SK-N-SH treated with all-trans-retinoic acid at 6 μM for 48 hours (cell line): Measurements from ENCODE around the gene PFKP.

Experiments used
- CSDC2 ChIP-seq: fragments of 250-450 bp; sonication (Bioruptor Pico); IDR thresholded peaks from 2 replicates; pipeline ENCODE4 v1.5.0; 2020; ENCODE audit warnings: mild to moderate bottlenecking, moderate library complexity
- ESRRG ChIP-seq: fragments of 250-450 bp; sonication (Bioruptor Pico); IDR thresholded peaks from 2 replicates; pipeline ENCODE4 v1.6.1; 2021; ENCODE audit warnings: mild to moderate bottlenecking
- RARB ChIP-seq: fragments of 250-450 bp; sonication (Bioruptor Pico); IDR thresholded peaks from 2 replicates; pipeline ENCODE4 v1.8.0; 2021; ENCODE audit warnings: mild to moderate bottlenecking, moderate library complexity
- TOX ChIP-seq: fragments of 250-450 bp; sonication (Bioruptor Pico); IDR thresholded peaks from 2 replicates; pipeline ENCODE4 v1.8.0; 2021; ENCODE audit warnings: mild to moderate bottlenecking, moderate library complexity, borderline replicate concordance
- ZFP3 ChIP-seq: fragments of 250-450 bp; sonication (Bioruptor Pico); IDR thresholded peaks from 2 replicates; pipeline ENCODE4 v1.5.0; 2020; ENCODE audit warnings: mild to moderate bottlenecking, moderate library complexity
- ZNF8 ChIP-seq: fragments of 450-650 bp; formaldehyde crosslinking; IDR thresholded peaks from 2 replicates; pipeline ENCODE4 v1.5.0; 2020; ENCODE audit warnings: mild to moderate bottlenecking, moderate library complexity
- TF ChIP-seq, protein P1 (sequence below): fragments of 250-450 bp; sonication (Bioruptor Pico); IDR thresholded peaks from 2 replicates; pipeline ENCODE4 v1.5.0; 2020; ENCODE audit warnings: mild to moderate bottlenecking, moderate library complexity
- TF ChIP-seq, protein P2 (sequence below): fragments of 250-450 bp; sonication (Bioruptor Pico); IDR thresholded peaks from 2 replicates; pipeline ENCODE4 v1.8.0; 2020; ENCODE audit warnings: mild to moderate bottlenecking, moderate library complexity, borderline replicate concordance

DNA sequence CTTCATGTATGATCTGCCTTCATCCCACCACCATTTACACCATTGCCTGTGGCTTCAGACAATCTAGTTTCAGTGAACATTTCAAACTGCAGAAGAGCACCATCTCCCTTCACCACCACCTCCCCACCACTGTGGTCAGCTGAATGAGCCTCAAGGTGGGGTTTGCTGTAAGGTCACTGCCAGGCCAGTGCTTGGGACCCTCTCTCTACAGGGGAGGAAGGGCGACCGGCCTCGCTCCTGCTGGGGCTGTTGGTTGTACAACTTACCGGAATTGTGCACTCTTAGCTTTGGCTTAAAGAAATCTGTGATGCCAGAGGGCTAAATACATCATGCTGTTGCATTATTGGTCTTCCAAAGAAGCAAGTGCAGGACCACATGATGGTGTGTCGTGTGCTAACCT lies 26.6 kb downstream of the PFKP start:
- TF ChIP-seq ZNF8 (CRISPR knock-in tag) (no peak), RARB (no peak), ZFP3 (no peak), TOX (CRISPR knock-in tag) (no peak), CSDC2 (CRISPR knock-in tag) (no peak), ESRRG (CRISPR knock-in tag) (no peak)
- TF ChIP-seq, protein P1, sequence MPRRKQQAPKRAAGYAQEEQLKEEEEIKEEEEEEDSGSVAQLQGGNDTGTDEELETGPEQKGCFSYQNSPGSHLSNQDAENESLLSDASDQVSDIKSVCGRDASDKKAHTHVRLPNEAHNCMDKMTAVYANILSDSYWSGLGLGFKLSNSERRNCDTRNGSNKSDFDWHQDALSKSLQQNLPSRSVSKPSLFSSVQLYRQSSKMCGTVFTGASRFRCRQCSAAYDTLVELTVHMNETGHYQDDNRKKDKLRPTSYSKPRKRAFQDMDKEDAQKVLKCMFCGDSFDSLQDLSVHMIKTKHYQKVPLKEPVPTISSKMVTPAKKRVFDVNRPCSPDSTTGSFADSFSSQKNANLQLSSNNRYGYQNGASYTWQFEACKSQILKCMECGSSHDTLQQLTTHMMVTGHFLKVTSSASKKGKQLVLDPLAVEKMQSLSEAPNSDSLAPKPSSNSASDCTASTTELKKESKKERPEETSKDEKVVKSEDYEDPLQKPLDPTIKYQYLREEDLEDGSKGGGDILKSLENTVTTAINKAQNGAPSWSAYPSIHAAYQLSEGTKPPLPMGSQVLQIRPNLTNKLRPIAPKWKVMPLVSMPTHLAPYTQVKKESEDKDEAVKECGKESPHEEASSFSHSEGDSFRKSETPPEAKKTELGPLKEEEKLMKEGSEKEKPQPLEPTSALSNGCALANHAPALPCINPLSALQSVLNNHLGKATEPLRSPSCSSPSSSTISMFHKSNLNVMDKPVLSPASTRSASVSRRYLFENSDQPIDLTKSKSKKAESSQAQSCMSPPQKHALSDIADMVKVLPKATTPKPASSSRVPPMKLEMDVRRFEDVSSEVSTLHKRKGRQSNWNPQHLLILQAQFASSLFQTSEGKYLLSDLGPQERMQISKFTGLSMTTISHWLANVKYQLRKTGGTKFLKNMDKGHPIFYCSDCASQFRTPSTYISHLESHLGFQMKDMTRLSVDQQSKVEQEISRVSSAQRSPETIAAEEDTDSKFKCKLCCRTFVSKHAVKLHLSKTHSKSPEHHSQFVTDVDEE (CRISPR knock-in tag): no peak
- TF ChIP-seq, protein P2, sequence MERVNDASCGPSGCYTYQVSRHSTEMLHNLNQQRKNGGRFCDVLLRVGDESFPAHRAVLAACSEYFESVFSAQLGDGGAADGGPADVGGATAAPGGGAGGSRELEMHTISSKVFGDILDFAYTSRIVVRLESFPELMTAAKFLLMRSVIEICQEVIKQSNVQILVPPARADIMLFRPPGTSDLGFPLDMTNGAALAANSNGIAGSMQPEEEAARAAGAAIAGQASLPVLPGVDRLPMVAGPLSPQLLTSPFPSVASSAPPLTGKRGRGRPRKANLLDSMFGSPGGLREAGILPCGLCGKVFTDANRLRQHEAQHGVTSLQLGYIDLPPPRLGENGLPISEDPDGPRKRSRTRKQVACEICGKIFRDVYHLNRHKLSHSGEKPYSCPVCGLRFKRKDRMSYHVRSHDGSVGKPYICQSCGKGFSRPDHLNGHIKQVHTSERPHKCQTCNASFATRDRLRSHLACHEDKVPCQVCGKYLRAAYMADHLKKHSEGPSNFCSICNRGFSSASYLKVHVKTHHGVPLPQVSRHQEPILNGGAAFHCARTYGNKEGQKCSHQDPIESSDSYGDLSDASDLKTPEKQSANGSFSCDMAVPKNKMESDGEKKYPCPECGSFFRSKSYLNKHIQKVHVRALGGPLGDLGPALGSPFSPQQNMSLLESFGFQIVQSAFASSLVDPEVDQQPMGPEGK (CRISPR knock-in tag): no peak
